Heart right ventricle (tissue), 16 donors: ENCODE results near the gene CDC42. TPM values are rescaled to one million over a fixed set of nuclear protein-coding genes. Genes with fewer than 3 reads are reported as not detected.
A peak's percentile ranks its signal among the peaks of the same experiment; 100 is the strongest.
"Not testable (repeated sequence)": the region's sequence is repeated elsewhere in the genome, so short reads cannot be mapped to it uniquely, and the experiment has no call there.

ENCODE experiments used
- ATAC-seq, 8 donors: fragments of 200-7000 bp; cut with Tn5 transposase; one replicate each; pipeline ENCODE4 v1.9.1; 2020; ENCODE audit warnings: mild to moderate bottlenecking in 8 of 8, moderate library complexity in 8 of 8, moderate number of reproducible peaks in 1 of 8
- DNase-seq, 2 donors: peaks; one replicate each; pipeline ENCODE4 v3.0.0-alpha.2; 2020
- H3K27ac ChIP-seq, 10 donors: fragments of 200-600 bp; sonication (generic) in 2 of 10; one replicate each; pipeline versions ENCODE4 v1.5.0 to v1.8.0; 2020 to 2022; ENCODE audit warnings: mild to moderate bottlenecking in 3 of 10
- H3K27me3 ChIP-seq, 7 donors: fragments of 200-600 bp; one replicate each; pipeline ENCODE4 v1.8.0; 2021 to 2022; ENCODE audit warnings: mild to moderate bottlenecking in 2 of 7
- H3K36me3 ChIP-seq, 9 donors: fragments of 200-600 bp; sonication (generic) in 1 of 9; one replicate each; pipeline versions ENCODE4 v1.5.0 to v1.8.0; 2020 to 2022; ENCODE audit warnings: mild to moderate bottlenecking in 2 of 9
- H3K4me1 ChIP-seq, 9 donors: fragments of 200-600 bp; sonication (generic) in 1 of 9; one replicate each; pipeline versions ENCODE4 v1.5.0 to v1.8.0; 2020 to 2022; ENCODE audit warnings: mild to moderate bottlenecking in 4 of 9
- H3K4me3 ChIP-seq, 10 donors: fragments of 200-600 bp; sonication (generic) in 2 of 10; one replicate each; pipeline versions ENCODE4 v1.5.0 to v1.8.0; 2020 to 2022; ENCODE audit warnings: mild to moderate bottlenecking in 7 of 10, moderate library complexity in 2 of 10
- H3K9me3 ChIP-seq, 11 donors: fragments of 200-600 bp in 10 of 11; sonication (generic) in 2 of 11; one replicate each; pipeline versions ENCODE4 v1.5.0 to v1.8.0; 2013 to 2022; ENCODE audit warnings: mild to moderate bottlenecking in 2 of 11, control low read depth in 1 of 11, moderate library complexity in 1 of 11
- CTCF ChIP-seq, 9 donors: fragments of 200-600 bp; sonication (generic) in 2 of 9; IDR thresholded peaks; one replicate each; pipeline versions ENCODE4 v1.5.0 to v1.8.0; 2021 to 2022; ENCODE audit warnings: antibody characterized with exemption in 9 of 9, mild to moderate bottlenecking in 5 of 9, moderate library complexity in 1 of 9
- WGBS, 2 donors: extraction: QIAGEN DNeasy Blood & Tissue Kit; methylation state at CpG; one replicate each; pipeline ENCODE4 v1.1.7; 2013; ENCODE audit warnings: inconsistent platforms in 1 of 2; 5-methylcytosine and 5-hydroxymethylcytosine counted together
- intact Hi-C, 10 donors: fragments of 100-400 bp; cut with DNase I; formaldehyde crosslinking; loops; one replicate each; pipeline versions ENCODE4 v1.11.1 to v1.14.2; 2022
- long read RNA-seq, 3 donors: library from polyadenylated mRNA; unstranded; transcript quantifications; one replicate each; pipeline ENCODE4 v2.0.0, GENCODE V29; 2020 to 2021
- polyA plus RNA-seq, 2 donors: library from polyadenylated mRNA; stranded (reverse); fragments of 200-250 nt; gene quantifications; one replicate each; pipeline ENCODE4 v1.2.3, GENCODE V29; 2013
- total RNA-seq, 10 donors: library from RNA; stranded (reverse); fragmentation: NEBNext Ultra II Directional in 3 of 10; extraction: Animal tissue kit (Norgen Biotek cat#: 25700) in 3 of 10; gene quantifications; one replicate each; pipeline versions ENCODE4 v1.2.1 to v1.2.4, GENCODE V29; 2021 to 2023
- donor health status: Arrhythmogenic right ventricular cardiomyopathy.
- donor health status: ischemic (EF 13 %, LVEDD 7.1; RV severe dilation, severe dysfunction).
- donor health status: healthy with polysubstance abuse.
- donor health status: DM: no; HTN: yes; CAD: no.
- donor health status: DM: no; HTN: no; CAD: no.
- donor health status: ischemic (EF 25% LVEDD 6.9; RV normal size, moderate dysfunction).
- donor health status: ischemic (EF 25% LVEDD 5.7; RV mildly dilated, moderate dysfunction).
- donor health status: healthy.
- donor health status: DM: yes; HTN: yes; CAD: no.
- donor health status: Ischemic cardiomyopathy.
- donor health status: ischemic (EF 35%, LVEDD 5.7; RV mildly dilated, moderate dysfunction).
- donor health status: nonischemic (EF 11% LVEDD 7.7; RV severe dilation, severe dysfunction).
- donor health status: DM: yes; HTN: yes; CAD: no.
- donor health status: PGD.
- donor health status: ischemic (EF 29% LVEDD 5.4; RV normal size, mild dysfunction).
- donor health status: nonischemic (EF 23%, LVEDD 6.1; RV moderate dilation, normal function).

CDC42 gene
- total RNA-seq (100 to 1,000 TPM; 139 to 259 (median 174) TPM), polyA plus RNA-seq (100 to 1,000 TPM in 1 of 2 donors, 10 to 100 TPM in 1; 68.7 to 137 TPM)
- long read RNA-seq, donor 1, partial matches to known transcripts, result 17 of 39 reads
- long read RNA-seq, donor 1, other reads (novel, unspliced or antisense), result 18 of 39 reads
- long read RNA-seq, donor 2, partial matches to known transcripts, result 9 of 34 reads
- long read RNA-seq, donor 2, other reads (novel, unspliced or antisense), result 21 of 34 reads
- long read RNA-seq, donor 3, partial matches to known transcripts, result 26 of 76 reads
- long read RNA-seq, donor 3, other reads (novel, unspliced or antisense), result 48 of 76 reads

- H3K4me3 ChIP-seq, result peak within 1 kb of the TSS; percentile 63 to 90 (median 73)
- no peaks in the 10 kb centered on the region for H3K9me3 ChIP-seq
- intact Hi-C loops, result loop anchor here in 1 of 10 donors (2.0 kb wide), 1 partner anchor 28 kb away; no protein-coding TSS in a partner anchor
- WGBS, 2 donors, result 15 to 16% methylated on average over 77 to 81 of the region's 81 CpGs
- TF ChIP-seq CTCF (IDR thresholded peaks at IDR 0.05), result no peak
- peaks cover 3 to 54% (median 36%) of the 10 kb centered on the region in 9 donors for H3K4me1 ChIP-seq
- ATAC-seq, result peak; percentile 98 to 99 (median 99)
- H3K36me3 ChIP-seq, result peaks cover 0 to 12% (median 0%) of the 10 kb centered on the region in 9 donors
- DNase-seq, result peak; percentile 97
- no peaks in the 10 kb centered on the region for H3K27me3 ChIP-seq
- H3K27ac ChIP-seq, result peak within 1 kb of the TSS; percentile 94 to 100 (median 99)
These were observed at the start of gene CDC42 for GRCh38 chr1:22052115-22053016. Gene CDC42, plus strand, starts transcription at chr1:22052709. Its CDS starts 25,770 bp downstream, at chr1:22078479.

GRCh38 chr1:22002875-22003274, 49.6 kb upstream of the CDC42 start:
- intact Hi-C loops, H3K27me3 ChIP-seq, H3K9me3 ChIP-seq, ATAC-seq, H3K36me3 ChIP-seq, H3K27ac ChIP-seq, DNase-seq, H3K4me1 ChIP-seq, H3K4me3 ChIP-seq: not testable (repeated sequence)
- WGBS, 2 donors, result 89 to 92% methylated on average over 8 of the region's 8 CpGs

- H3K4me1 ChIP-seq, DNase-seq, H3K27ac ChIP-seq, H3K27me3 ChIP-seq, H3K9me3 ChIP-seq, intact Hi-C loops, ATAC-seq, H3K4me3 ChIP-seq, H3K36me3 ChIP-seq: not testable (repeated sequence)
- WGBS, 2 donors, result 98 to 99% methylated on average over 3 of the region's 3 CpGs
These were observed 48.5 kb upstream of the CDC42 start for GRCh38 chr1:22003959-22004358.

- DNase-seq, result not testable (repeated sequence)
These were observed 47.0 kb upstream of the CDC42 start for GRCh38 chr1:22005261-22006149.

GRCh38 chr1:22006736-22007135, 45.8 kb upstream of the CDC42 start:
- H3K4me3 ChIP-seq, H3K27me3 ChIP-seq, ATAC-seq, DNase-seq, H3K27ac ChIP-seq, H3K9me3 ChIP-seq, intact Hi-C loops, H3K36me3 ChIP-seq, H3K4me1 ChIP-seq: not testable (repeated sequence)
- 73 to 82% methylated on average over 13 of the region's 13 CpGs for WGBS, 2 donors

More at GRCh38 chr1:22005261-22006149, 47.0 kb upstream of the CDC42 start:
- H3K9me3 ChIP-seq, H3K4me1 ChIP-seq, H3K36me3 ChIP-seq, H3K27me3 ChIP-seq, H3K4me3 ChIP-seq, intact Hi-C loops, H3K27ac ChIP-seq: not testable (repeated sequence)
- peak in 7 of 9 donors; percentile 32 to 55 (median 42) for TF ChIP-seq CTCF (IDR thresholded peaks at IDR 0.05)
- ATAC-seq, result peak; percentile 51 to 82 (median 79)
- 70% methylated on average over 18 of the region's 18 CpGs for WGBS, 2 donors

- ATAC-seq, DNase-seq, H3K4me3 ChIP-seq, H3K9me3 ChIP-seq, intact Hi-C loops, H3K36me3 ChIP-seq, H3K4me1 ChIP-seq, H3K27ac ChIP-seq, H3K27me3 ChIP-seq: not testable (repeated sequence)
- 80 to 88% methylated on average over 9 of the region's 10 CpGs for WGBS, 2 donors
These were observed 45.2 kb upstream of the CDC42 start for GRCh38 chr1:22007262-22007661.

GRCh38 chr1:22009566-22009965, 42.9 kb upstream of the CDC42 start:
- 80 to 82% methylated on average over 10 of the region's 11 CpGs for WGBS, 2 donors
- H3K27ac ChIP-seq, H3K9me3 ChIP-seq, DNase-seq, intact Hi-C loops, H3K36me3 ChIP-seq, ATAC-seq, H3K4me3 ChIP-seq, H3K27me3 ChIP-seq, H3K4me1 ChIP-seq: not testable (repeated sequence)

GRCh38 chr1:22012752-22013151, 39.8 kb upstream of the CDC42 start:
- H3K27ac ChIP-seq, ATAC-seq, H3K4me1 ChIP-seq, H3K9me3 ChIP-seq, H3K36me3 ChIP-seq, intact Hi-C loops, H3K4me3 ChIP-seq, DNase-seq, H3K27me3 ChIP-seq: not testable (repeated sequence)
- WGBS, 2 donors, result 70 to 74% methylated on average over 4 of the region's 4 CpGs
